ENCODE measurements around the gene TTLL4.

TTLL4 gene

DNA sequence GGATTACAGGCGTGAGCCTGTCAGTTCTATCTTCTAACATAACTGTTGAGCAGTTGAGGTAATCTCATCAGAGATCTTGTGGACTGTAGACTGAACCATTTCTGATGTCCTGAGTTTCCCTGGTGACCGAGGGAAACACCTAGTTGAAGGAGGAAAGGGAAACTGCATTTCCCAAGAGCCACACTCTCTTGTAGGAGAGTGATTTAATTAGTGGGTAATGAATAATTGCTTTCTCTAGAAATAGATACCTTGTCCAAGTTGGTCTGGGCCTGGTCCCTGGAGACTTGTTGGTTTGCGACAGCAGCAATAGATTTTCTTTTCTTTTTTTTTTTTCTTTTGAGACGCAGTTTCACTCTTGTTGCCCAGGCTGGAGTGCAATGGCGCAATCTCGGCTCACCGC is 7.4 kb downstream of the TTLL4 start:
- no peak for DNase-seq

DNA sequence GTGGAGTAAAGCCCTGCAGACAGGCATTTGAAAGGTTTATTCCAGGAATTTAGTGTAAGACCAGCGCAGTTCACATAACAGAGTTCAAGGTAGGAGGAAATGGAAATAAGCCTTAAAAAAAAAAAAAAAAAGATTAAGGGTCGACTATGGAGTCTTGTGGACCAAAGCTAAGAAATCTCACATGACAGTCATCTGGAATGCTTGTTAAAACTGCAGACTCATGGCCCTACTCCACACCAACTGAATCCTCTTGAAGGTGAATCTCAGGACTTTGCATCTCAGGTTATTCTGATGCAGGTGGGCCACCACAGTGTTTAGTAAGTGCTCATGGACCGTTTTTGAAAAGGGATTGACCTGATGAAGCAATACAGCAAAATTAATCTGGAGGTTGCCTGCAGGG is 8.8 kb downstream of the TTLL4 start:
- no peak for DNase-seq

DNA sequence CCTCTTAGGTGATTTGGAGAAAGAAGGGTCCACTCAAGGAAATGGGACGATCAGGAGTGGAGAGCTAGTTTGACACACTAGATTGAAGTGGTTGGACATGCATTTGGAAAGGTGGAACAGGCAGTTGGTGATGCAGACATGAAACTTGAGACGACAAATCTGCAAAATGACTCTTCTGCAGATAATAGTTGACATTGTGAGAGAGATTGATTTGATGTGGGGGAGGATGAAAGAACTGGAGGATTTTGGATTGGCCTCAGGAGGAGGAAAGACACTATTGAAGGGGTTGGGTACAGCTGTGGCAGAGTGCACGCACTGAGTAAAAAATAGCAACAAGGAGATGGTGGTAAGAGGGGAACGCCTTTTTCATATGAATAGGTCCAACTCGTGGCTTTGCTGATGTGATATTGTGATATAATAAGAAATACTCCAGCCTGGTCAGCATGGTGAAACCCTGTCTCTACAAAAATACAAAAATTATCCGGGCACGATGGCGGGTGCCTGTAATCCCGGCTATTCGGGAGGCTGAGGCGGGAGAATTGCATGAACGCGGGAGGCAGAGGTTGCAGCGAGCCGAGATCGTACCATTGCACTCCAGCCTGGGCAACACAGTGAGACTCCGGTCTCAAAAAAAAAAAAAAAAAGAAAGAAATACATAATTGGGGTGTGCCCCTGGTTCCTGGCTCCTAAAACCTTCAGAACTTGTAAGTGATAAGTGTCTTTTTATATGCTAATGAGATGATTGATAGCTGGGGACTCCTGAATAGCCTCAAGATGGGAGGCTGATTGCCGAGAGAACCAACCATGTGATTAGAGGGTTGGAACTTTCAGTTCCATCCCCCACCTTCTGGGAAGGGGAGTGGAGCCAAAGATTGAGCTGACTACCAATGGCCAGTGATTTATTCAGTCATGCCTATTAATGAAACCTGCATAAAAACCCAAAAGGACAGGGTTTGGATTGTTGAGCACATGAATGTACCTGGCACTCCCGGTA is 9.7 kb downstream of the TTLL4 start:
- DNase-seq, result no peak

DNA sequence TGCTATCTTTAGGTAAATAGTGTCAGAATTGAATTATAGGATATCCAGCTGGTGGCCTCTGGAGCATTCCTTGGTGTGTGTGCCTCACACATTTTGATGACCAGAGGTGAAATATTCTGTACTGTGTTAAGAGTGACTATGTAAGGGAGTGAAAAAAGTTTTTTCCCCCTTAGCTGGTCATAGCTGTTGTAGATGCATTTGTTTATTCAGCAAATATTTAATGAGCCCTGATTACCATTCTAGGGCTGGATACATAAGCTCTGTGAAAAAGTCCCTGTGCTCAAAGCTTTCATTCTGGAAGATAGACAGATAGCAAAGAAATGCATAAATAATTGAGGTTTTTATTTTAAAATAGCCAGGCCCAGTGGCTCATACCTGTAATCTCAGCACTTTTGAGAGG is 10.9 kb downstream of the TTLL4 start:
- no peak for DNase-seq

DNA sequence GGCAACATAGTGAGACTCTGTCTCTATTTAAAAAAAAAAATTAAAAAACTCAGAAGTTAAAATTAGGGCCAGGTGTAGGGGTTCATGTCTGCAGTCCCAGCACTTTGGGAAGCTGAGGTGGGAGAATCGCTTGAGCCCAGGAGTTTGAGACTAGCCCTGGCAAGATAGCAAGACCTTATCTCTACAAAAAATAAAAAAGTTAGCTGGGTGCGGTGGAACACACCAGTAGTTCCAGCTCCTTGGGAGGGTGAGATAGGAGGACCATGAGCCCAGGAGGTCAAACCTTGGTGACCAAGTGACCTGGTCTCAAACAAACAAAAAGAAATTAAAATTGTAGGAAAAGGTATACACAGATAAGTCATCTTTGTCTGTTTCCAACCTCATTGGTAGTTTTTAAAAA is 11.3 kb downstream of the TTLL4 start:
- DNase-seq, result no peak

DNA sequence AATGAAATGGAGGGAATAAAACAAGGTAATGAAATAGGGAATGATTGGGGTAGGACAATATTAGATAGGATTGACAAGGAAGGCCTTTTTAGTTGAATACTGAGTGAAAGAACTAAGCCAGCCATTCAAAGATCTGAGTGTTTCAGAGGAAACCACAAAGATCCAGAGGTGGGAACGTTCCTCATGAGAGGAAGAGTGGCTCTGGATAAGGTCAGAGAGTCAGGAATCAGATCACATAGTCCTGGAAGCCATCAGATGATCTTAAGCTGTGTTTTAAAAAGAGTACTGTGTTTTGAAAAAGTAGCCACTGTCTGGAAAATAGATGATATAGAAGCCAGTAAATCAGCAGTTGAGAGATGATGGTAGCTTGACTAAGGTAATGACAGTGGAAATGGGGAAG is 11.8 kb downstream of the TTLL4 start:
- DNase-seq, result no peak

DNA sequence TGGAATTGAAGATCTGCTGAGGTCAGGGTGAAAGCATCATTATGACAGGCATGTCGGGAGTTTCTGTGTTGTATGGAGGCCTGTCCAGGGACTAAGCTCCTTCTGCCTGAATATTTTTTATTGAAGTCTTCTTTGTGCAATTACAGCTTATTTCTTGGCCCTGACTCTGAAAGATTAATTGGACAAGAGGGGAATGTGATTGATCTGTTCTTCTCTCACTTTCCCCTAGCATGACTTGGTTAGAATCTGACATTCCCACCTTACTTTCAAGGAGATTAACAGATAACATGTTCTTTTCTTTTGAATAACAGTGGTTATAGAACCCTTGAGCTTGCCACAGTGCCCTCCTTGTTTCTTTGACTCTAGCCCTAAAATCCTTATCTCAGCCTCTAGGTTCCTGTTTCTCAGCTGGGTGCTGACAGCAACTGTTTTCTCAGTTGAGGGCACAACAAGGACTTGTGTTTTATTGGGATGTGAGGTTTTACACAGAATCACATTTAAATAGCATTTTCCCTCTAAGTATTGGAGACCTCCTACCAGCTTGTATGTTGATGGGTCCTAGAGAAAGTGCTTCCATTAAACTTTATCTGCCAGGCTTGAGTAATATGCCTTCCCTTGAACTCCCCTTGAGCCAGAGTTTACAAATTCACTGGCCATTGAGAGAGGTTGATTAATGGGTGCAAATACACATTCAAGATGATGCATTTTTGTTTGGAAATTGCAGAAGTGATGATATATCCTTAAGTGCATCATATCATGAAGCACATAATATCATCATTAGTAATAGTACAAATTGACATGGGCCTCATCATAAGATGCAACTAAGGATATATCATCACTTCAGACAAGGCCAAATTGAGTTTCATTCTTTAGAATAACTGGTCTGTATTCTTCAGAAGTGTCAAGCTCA is 12.5 kb downstream of the TTLL4 start:
- no peak for DNase-seq

DNA sequence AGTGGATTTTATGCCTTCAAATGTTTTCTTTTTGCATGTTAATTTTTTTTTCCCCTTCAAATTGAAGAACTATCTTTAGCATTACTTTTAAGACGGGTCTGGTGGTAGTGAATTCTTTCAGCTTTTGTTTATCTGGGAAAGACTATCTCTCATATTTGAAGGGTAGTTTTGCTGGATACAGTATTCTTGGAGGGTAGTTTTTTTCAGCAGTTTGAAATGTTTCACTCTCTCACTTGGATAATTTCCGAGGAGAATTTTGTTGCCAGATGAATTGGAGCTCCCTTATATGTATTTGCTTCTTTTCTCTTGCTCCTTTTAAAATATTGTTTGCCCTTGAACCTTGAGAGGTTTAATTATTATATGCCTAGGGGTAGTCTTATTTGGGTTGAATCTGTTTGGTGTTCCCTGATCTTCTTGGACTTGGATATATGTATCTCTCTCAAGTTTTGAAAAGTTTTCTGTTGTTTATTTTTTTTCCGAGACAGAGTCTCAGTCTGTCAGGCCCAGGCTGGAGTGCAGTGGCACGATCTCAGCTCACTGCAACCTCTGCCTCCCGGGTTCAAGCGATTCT is 15.5 kb downstream of the TTLL4 start:
- no peak for DNase-seq

DNA sequence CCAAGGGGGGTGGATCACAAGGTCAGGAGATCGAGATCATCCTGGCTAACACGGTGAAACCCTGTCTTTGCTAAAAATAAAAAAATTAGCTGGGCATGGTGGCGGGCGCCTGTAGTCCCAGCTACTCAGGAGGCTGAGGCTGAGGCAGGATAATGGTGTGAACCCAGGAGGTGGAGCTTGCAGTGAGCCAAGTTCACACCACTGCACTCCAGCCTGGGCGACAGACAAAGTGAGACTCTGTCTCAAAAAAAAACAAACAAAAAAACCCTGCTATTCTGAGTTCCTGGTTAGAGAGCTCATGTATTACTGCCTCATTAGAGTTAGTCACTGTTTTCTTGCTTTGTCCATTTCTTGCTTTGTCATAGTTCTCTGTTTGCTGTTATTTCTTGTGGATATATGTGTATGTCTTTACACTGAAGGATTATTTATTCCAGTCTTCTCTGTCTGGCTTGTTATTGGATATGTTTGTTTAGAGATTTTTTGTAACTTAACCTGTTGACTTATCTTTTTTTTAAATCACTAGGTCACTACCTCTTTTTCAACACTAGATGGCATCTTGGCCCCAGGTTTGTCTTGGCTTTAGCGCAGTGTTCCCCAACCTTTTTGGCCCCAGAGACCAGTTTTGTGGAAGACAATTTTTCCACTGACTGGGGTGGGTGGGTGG is 17.0 kb downstream of the TTLL4 start:
- no peak for DNase-seq

DNA sequence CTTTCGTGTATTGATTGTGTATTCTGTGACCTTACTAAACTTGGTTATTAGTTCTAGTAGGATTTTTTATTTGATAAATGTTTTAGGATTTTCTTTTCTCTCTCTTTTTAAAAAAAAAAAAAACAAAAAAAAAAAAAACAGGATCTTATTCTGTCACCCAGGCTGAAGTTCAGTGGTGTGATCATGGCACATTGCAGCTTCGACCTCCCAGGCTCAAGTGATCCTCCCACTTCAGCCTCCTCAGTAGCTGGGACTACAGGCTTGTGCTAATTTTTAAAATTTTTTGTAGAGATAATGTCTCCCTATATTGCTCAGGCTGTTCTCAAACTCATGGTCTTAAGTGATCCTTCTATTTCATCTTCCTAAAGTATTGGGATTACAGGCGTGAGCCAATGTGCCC is 19.0 kb downstream of the TTLL4 start:
- DNase-seq, result no peak

DNA sequence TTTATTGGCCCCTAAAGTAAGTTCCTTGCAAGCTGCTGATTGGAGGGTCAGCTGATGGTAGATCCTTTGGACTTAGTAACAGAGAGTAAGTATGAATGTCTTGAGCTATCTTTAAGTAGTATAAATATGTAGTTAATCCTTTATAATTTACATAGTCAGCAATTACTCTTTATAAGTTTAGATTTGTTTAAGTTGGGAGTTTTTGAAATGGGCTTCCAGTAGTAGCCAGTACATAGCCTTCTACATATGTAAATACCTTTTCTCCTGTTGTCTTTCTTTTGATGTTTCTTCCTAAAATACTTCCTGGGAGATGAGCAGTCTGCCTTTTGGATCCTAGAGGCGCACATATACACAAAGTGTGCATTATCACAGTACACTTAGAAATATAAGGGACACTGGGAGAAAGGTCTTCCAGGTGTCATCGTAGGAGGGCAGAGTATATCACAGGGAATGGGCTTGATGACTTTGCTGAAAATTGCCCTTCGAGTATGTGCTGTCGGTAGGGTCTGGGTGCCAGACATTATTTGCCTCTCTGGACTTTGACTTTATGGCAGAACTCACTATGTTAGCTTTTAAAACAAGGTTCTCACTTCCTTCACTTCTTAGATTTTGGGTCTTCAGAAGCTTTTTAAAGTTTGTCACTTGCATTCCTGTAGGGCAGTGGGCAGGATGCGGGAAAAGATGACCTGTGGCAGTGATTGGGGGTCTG is 21.6 kb downstream of the TTLL4 start:
- no peak for DNase-seq

DNA sequence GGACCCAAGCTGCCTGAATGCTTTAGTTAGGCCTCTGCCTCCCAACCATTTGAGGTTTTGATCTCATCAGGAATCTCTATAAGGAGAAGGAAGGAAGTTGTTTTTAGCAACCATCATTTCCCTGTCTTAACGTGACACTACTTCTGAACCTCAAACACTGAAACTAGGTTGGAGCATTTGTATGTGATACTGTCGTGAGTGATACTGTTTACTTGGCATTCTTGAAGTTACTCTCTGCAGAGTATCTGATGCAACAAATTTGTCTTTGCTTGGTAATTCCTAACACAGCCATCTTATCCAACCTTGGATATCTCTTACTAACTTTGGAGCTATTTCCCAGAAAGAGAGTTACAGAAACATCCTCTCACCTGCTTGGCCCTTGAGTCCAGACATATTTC is 22.1 kb downstream of the TTLL4 start:
- no peak for DNase-seq

DNA sequence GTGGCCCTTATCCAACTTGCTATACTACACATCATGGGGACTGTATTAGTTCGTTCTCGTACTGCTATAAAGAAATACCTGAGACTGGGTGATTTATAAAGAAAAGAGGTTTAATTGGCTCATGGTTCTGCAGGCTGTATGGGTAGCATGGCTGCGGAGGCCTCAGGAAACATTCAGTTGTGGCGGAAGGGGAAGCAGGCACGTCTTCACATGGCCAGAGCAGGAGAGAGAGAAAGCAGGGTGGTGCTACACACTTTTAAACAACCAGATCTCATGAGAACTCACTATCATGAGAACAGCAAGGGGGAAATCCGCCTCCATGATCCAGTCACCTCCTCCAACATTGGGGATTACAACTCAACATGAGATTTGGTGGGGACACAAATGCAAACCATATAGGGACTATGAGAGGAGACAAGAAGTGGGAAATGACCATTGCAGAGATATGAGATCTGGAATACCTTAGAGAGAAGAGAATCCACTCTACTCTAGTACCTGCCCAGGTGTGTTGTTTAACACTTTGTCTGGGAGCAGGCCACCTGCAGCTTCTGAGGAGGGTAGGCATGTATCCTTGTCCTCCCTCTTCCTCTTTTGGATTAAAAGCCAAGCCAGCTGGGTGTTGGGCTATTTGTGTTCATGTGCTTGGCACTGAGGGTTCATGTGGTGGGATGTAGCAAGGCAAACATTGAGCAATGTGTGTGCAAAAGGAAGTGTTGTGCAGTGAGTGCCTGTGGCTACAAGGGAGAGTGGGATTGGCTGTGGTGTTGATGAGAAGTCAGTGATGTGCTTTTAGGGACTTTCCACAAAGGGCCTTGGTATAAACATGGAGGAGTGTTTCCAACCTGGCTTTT is 22.8 kb downstream of the TTLL4 start:
- DNase-seq, result no peak

DNA sequence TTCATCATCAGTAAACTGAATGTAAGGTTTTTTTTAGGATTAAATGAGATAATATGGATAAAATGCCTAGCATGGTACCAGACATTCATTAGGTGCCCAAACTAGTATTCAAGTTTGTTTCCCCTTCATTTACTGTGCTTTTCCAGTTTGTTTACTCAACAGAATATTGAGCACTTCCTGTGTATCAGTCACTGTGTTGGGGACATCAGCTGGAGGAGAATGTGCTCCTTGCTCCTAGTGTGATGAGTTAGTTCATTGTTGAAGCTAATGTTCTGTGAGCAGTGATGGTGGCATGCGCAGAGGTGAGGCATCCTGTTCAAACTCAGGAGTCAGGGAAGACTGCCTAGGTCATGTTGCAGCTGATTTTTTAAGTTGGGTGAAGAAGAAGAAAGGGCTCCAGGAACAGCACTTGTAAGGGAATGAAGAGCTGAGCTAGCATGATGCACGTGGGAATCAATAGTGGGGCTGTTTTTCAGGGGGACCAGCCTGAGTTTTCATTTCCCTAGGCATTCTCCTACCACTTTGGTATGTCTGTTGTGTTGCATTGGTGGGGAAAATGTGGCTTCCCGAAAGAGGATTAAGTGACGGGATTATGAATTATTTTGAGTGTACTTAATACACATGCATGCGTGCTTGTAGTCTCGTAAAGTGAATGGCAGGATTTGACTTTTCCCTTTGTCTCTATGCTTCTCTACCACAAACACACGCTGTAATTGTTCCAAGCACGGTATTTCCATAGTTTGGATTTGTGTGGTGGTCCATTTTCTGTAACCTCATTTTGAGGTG is 23.7 kb downstream of the TTLL4 start:
- no peak for DNase-seq

DNA sequence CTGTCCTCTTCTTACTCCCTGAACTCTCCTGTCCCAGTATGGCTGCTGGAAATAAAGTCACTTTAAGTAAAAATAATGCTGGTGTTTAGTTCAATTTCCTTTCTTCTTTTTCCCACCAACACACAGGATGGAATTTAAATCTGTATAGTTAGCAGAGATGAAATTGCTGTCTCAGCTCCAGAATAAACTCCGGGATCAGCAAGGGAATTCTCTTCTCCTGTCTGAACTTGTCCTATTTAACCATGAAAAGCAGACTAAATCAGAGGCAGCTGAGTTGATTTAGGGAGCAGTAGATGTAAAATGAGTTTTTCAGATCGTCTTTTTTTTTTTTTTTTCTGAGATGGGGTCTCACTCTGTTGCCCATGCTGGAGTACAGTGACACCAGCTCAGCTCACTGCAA is 25.9 kb downstream of the TTLL4 start:
- DNase-seq, result no peak

DNA sequence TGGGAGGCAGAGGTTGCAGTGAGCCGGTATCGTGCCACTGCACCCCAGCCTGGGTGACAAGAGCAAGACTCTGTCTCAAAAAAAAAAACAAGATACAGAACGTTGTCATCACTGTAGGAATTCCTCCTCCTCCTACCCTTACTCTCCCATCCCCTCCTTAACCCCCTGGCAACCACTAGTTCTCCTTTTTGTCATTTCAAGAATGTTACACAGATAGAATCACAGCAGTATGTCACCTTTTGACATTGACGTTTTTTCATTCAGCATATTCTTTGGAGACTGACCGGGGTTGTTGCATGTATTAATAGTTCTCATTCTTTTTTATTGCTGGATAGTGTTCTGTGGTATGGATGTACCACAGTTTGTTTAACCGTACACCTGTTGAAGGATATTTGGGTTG is 32.4 kb downstream of the TTLL4 start:
- DNase-seq, result no peak

DNA sequence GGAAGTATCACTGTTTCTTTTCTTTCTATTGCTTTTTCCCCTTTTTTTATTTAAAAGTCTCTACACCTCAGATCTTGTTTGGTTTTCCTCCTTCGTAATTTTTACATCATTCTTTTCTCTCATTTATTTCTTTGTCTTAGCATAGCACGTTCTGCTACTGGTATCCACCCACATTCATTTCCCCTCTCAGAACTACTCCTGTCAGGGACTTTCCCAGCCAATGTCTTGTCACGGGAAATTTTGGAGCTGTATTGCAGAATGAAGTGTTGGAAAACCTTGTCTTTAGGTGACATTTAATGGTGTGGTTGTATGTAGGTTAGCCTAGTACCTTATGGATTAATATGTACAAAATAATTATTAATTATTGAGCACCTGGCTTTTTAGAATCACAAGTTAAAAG is 34.0 kb downstream of the TTLL4 start:
- no peak for DNase-seq

DNA sequence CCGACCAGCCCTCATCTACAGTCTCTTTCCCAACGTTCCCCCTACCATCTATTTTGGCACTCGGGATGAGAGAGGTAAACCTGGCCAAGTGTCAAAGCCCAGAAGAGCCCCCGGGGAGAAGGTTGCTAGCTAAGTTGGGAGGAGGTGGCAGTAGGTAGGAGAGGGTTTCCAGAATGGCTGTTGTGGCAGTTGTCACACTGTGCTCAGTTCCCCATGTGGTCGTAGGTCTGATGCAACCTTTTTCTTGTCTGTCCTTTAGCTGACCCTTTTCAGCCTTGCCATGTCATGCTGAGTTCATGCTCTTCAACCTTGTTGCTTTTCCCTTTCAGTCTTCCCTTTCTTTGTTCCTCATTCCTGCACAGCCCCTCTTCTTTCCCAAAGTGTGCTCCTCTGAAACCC is 34.5 kb downstream of the TTLL4 start:
- DNase-seq, result no peak

DNA sequence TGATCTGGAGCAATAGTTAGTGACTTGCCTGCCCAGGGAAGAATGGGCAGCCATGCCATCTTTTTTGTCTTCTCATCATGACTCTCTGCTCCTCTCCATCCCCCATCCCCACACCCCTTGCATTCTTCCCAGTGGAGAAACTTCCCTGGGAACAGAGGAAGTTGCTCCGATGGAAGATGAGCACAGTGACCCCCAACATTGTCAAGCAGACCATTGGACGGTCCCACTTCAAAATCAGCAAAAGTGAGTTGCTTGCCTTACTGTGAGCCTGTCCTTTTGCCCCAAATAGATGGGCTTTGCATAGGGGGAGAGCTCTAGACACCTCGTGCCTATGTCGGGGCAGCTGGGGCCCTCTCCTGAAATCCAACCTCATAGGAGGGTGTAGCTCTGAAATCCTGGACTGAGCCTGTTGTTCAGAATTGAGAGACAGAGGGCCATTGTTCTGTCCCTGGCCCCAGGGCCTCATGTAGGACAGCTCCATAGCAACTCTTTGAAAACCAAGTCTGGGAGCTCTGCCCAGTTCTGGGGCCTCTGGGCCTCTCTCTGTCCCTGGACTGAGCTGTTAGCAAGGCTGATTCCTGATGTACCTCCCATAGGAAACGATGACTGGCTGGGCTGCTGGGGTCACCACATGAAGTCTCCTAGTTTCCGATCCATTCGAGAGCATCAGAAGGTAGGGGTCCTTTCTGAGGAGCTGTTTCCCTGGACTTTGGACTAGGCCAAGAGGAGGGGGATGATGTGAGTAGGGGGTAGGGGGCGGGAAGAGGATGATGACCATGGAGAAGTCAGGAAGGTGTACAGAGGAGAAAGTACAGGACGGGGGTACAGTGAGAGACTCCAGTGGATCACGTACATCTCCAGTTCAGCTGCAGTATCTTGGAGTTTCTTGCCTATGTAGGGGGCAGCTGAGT is 35.2 kb downstream of the TTLL4 start:
- DNase-seq, result no peak

DNA sequence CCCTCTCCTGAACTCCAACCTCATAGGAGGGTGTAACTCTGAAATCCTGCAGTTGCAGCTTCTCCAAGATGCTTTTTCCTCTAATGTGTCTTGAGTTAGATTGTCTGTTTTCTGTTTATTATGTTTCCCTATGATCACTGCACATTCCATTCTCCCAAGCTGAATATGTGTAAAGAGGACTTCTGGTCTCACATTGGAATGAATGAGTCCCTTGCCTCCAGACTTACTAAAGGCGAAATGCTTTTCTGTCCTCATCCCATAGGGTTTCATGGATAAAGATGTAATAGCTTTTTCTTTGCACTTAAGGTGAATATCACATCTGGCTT is 35.8 kb downstream of the TTLL4 start:
- DNase-seq, result no peak

Data from activated CD4-positive, alpha-beta T cell treated with anti-CD3 and anti-CD28 coated beads for 4 hours (primary cell).